ENCODE measurements around the gene PLCD4. TPM values are rescaled to one million over a fixed set of nuclear protein-coding genes. Genes with fewer than 3 reads are reported as not detected.

Gene PLCD4
- total RNA-seq, 4 donors from 2014 or later = 0.34 to 2.7 (median 0.59) TPM

GRCh38 chr2:218568190-218569037, 39.3 kb upstream of the PLCD4 start, which contains the start of the genes CNOT9 and USP37:
CNOT9 (plus strand) TSS chr2:218568839; CDS start chr2:218568955, 116 bp downstream.
USP37 (minus strand) TSS chr2:218568351; CDS start chr2:218558653, 9,698 bp downstream.
- H3K4me3 ChIP-seq (ENCODE audit: low read depth, poor library complexity, severe bottlenecking) = peak within 1 kb of the TSS; percentile 83
- intact Hi-C loops (cut with DNase I; ENCODE audit: low total_unique reads) = no loop called here
- peak; percentile 99 to 100 for DNase-seq (ENCODE audit: low spot score in 2 of 2)
- 1% methylated on average over 47 to 60 of the region's 77 CpGs for WGBS, 2 donors
- TF ChIP-seq, protein P1, sequence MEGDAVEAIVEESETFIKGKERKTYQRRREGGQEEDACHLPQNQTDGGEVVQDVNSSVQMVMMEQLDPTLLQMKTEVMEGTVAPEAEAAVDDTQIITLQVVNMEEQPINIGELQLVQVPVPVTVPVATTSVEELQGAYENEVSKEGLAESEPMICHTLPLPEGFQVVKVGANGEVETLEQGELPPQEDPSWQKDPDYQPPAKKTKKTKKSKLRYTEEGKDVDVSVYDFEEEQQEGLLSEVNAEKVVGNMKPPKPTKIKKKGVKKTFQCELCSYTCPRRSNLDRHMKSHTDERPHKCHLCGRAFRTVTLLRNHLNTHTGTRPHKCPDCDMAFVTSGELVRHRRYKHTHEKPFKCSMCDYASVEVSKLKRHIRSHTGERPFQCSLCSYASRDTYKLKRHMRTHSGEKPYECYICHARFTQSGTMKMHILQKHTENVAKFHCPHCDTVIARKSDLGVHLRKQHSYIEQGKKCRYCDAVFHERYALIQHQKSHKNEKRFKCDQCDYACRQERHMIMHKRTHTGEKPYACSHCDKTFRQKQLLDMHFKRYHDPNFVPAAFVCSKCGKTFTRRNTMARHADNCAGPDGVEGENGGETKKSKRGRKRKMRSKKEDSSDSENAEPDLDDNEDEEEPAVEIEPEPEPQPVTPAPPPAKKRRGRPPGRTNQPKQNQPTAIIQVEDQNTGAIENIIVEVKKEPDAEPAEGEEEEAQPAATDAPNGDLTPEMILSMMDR (IDR thresholded peaks at IDR 0.05) = no peak
- TF ChIP-seq POLR2A (IDR thresholded peaks at IDR 0.05) = no peak

- peak overlapping the region; percentile 83 for H3K4me3 ChIP-seq (ENCODE audit: low read depth, poor library complexity, severe bottlenecking)
- TF ChIP-seq, protein P1 (IDR thresholded peaks at IDR 0.05) = no peak
- no peak for TF ChIP-seq POLR2A (IDR thresholded peaks at IDR 0.05)
- peak; percentile 36 to 85 for DNase-seq (ENCODE audit: low spot score in 2 of 2)
- intact Hi-C loops (cut with DNase I; ENCODE audit: low total_unique reads) = no loop called here
- 0% methylated on average over 31 of the region's 31 CpGs for WGBS, 2 donors
Observed at GRCh38 chr2:218569038-218569431, 38.7 kb upstream of the PLCD4 start.

GRCh38 chr2:218569661-218570500, 37.8 kb upstream of the PLCD4 start:
- WGBS, 2 donors = 4 to 6% methylated on average over 10 of the region's 10 CpGs
- peak overlapping the region; percentile 83 for H3K4me3 ChIP-seq (ENCODE audit: low read depth, poor library complexity, severe bottlenecking)
- DNase-seq (ENCODE audit: low spot score in 2 of 2) = no peak
- intact Hi-C loops (cut with DNase I; ENCODE audit: low total_unique reads) = no loop called here
- TF ChIP-seq, protein P1 (IDR thresholded peaks at IDR 0.05) = no peak
- no peak for TF ChIP-seq POLR2A (IDR thresholded peaks at IDR 0.05)

GRCh38 chr2:218570850-218571249, 36.8 kb upstream of the PLCD4 start:
- intact Hi-C loops (cut with DNase I; ENCODE audit: low total_unique reads) = no loop called here
- WGBS, 2 donors = 9 to 16% methylated on average over 6 of the region's 6 CpGs
- H3K4me3 ChIP-seq (ENCODE audit: low read depth, poor library complexity, severe bottlenecking) = no peak overlapping the region
- TF ChIP-seq, protein P1 (IDR thresholded peaks at IDR 0.05) = no peak
- no peak for TF ChIP-seq POLR2A (IDR thresholded peaks at IDR 0.05)
- DNase-seq (ENCODE audit: low spot score in 2 of 2) = no peak

DNA sequence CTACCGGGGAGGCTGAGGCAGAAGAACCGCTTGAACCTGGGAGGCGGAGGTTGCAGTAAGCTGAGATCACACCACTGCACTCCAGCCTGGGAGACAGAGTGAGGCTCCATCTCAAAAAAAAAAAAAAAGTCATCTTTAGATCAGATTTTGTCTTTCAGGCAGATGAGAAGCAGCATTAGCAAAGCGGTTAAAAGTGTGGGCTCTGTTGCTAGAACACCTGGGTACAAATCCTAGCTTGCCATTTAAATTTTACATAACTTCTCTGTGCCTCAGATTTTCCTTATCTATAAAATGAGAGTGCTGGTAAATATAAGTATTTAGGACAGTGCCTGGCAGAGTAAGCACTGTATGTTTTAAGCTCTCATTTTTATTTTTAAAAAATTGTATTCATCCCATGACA, 30.8 kb upstream of the PLCD4 start:
- intact Hi-C loops (cut with DNase I; ENCODE audit: low total_unique reads) = no loop called here
- 94 to 99% methylated on average over 4 of the region's 4 CpGs for WGBS, 2 donors
- DNase-seq (ENCODE audit: low spot score in 2 of 2) = no peak
- no peak for TF ChIP-seq POLR2A (IDR thresholded peaks at IDR 0.05)
- TF ChIP-seq, protein P1 (IDR thresholded peaks at IDR 0.05) = no peak
- H3K4me3 ChIP-seq (ENCODE audit: low read depth, poor library complexity, severe bottlenecking) = no peak overlapping the region

Data from lower leg skin (tissue), 4 donors.